ENCODE data around the gene FAM83F.

DNA sequence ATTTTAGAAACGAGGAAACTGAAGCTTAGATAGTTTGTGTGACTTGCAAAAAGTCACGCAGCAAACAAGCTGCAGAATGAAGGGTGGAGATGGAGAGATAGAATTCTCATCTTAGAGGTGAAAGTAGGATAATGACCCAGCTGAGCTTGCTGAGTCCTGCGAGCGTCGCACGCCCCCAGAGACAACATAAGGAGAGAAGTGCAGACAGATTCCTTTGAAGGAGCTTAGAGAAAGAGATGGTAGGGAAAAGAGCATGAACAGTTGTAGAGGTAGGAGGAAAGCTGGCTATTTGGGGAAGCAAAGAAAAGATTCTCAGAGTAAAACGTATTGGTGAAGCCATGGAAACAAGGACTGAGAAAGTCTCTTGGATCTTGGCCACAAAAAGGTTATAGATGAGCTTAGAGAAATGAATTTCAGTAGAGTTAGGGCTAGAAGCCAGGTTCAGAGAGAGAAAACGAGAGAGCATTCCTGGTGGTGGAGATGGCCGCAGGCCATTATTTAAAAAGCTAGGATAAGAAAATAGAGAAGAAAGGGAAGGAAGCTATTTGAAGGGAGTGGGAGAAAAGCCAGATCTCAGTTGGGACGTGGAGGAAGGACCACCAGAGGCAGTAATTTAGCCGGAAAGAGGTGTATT, 44.8 kb downstream of the FAM83F start:
- TF ChIP-seq POLR2AphosphoS5 (IDR thresholded peaks at IDR 0.05; ENCODE audit: borderline replicate concordance, low read depth, low read length), result no peak
- TF ChIP-seq EZH2 (IDR thresholded peaks at IDR 0.05), result no peak
- TF ChIP-seq FOXP2 (optimal IDR thresholded peaks at IDR 0.05; ENCODE audit: control extremely low read depth, extremely low read length, insufficient read depth), result no peak

Data from SK-N-MC (cell line).